ENCODE data around the gene MRPL14. TPM values are rescaled to one million over a fixed set of nuclear protein-coding genes. Genes with fewer than 3 reads are reported as not detected.
A peak's percentile ranks its signal among the peaks of the same experiment; 100 is the strongest.

MRPL14 gene
- total and polyA plus RNA-seq, 2 experiments from 2014 or later, result 62.6 to 191 TPM

DNA sequence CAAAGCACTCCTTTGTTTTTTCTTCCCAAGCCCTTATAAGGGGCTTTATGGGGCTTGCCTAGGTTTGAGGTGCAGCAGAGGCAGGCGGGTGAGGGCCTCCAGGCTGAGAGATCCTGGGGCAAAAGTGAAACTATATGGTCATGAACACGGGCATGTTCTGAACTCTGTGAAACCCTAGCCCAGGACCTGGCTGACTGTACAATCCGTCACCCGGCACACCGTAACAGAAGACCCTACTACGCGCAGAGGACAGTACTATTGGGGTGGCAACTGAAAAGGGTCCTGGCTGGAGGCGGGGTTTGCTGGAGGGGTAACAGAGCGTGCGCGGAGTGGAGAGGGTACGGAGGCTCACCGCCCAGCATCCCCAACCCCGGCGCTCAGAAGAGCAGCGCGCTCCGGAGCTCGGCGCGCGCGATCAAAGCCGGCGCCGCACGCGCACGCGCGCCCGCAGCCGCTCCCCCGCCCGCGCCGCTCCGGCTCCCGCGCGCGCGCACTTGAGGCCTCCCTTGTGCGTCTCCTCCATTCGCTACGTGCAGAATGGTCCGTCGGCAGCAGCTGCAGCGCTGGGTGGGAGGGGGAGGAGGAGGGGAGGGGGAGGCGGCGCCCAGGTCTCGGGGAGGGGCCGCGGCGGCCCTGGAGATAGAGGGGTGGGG is 54.2 kb downstream of the MRPL14 start:
- TF ChIP-seq, protein P1, sequence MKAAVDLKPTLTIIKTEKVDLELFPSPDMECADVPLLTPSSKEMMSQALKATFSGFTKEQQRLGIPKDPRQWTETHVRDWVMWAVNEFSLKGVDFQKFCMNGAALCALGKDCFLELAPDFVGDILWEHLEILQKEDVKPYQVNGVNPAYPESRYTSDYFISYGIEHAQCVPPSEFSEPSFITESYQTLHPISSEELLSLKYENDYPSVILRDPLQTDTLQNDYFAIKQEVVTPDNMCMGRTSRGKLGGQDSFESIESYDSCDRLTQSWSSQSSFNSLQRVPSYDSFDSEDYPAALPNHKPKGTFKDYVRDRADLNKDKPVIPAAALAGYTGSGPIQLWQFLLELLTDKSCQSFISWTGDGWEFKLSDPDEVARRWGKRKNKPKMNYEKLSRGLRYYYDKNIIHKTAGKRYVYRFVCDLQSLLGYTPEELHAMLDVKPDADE (IDR thresholded peaks at IDR 0.05), result no peak
- no peak for TF ChIP-seq STAT1 (IDR thresholded peaks at IDR 0.05; ENCODE audit: unreplicated experiment)
- TF ChIP-seq POLR2AphosphoS5 (IDR thresholded peaks at IDR 0.05; ENCODE audit: low read depth), result 0 out of 2 replicates have a peak, but pooled peaks have one; percentile 36
- no peak for TF ChIP-seq EZH2 (IDR thresholded peaks at IDR 0.05; ENCODE audit: low read depth, unreplicated experiment)
- H3K27ac Mint-ChIP-seq, result peak overlapping the region; percentile 76; the same call in 1 of the 2 replicates
- Histone ChIP-seq H3F3A (replicated peaks; ENCODE audit: low read depth) (peaks cover 13% of the 10 kb centered on the region; the same call in 1 of the 2 replicates), H3K36me3 (ENCODE audit: insufficient read depth) (no peaks in the 10 kb centered on the region), H3K4me2 (peak overlapping the region; percentile 97), H3K79me2 (replicated peaks; ENCODE audit: insufficient read depth) (no peaks in the 10 kb centered on the region), H3K27me3 (ENCODE audit: insufficient read depth) (peaks cover 6% of the 10 kb centered on the region), H2AFZ (peak overlapping the region; percentile 97), H3K4me3 (peak overlapping the region; percentile 73), H3K27ac (ENCODE audit: low read depth) (peak overlapping the region; percentile 81; the same call in 1 of the 2 replicates), H3K9me2 (ENCODE audit: insufficient read depth) (no peaks in the 10 kb centered on the region), H4K20me1 (replicated peaks; ENCODE audit: insufficient read depth) (no peaks in the 10 kb centered on the region), H3K4me1 (ENCODE audit: insufficient read depth) (peaks cover 27% of the 10 kb centered on the region)
- H3K4me3 Mint-ChIP-seq, result peak overlapping the region; percentile 87
- H3K36me3 Mint-ChIP-seq (ENCODE audit: low read depth), result no peaks in the 10 kb centered on the region
- peaks cover 25% of the 10 kb centered on the region for H3K4me1 Mint-ChIP-seq
- peaks cover 11% of the 10 kb centered on the region for H3K27me3 Mint-ChIP-seq (ENCODE audit: insufficient read depth, low read depth, poor library complexity)
- peak; percentile 43 for ATAC-seq
- DNase-seq (ENCODE audit: low spot score), result peak; percentile 95
- H3K9me3 Mint-ChIP-seq, result no peaks in the 10 kb centered on the region

DNA sequence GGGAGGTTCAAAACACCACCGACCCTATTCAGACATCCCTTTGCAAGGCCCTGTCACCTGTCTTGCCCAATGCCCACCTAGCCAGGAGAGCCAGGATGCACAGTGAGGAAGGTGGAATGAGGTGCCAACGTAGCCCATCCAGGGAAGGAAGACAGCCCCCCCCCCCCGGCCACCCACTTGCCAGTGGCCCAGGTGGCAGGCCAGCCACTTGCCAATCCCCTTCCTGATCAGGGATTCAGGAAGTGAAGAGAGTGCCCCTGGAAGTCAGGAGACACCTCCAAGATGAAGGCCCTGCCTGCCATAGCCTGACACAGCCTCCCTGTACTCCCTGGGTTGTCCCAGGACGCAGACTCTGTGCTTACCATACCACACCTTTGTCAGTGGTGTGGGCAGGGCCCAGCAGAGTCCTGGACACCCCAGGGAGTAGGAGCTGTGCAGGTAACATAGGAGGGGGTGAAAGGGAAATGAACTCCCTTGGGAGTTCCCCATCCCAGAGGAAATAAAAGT is 54.7 kb downstream of the MRPL14 start:
- H3K4me3 Mint-ChIP-seq, result peak overlapping the region; percentile 87
- no peaks in the 10 kb centered on the region for H4K20me1 ChIP-seq (replicated peaks; ENCODE audit: insufficient read depth)
- ATAC-seq (peak; percentile 1; the same call in 2 of the 3 replicates), DNase-seq (ENCODE audit: low spot score) (no peak)
- no peaks in the 10 kb centered on the region for H3K9me3 Mint-ChIP-seq
- H3K79me2 ChIP-seq (replicated peaks; ENCODE audit: insufficient read depth), result no peaks in the 10 kb centered on the region
- peak overlapping the region; percentile 73 for H3K4me3 ChIP-seq
- H3K4me1 ChIP-seq (ENCODE audit: insufficient read depth), result peaks cover 27% of the 10 kb centered on the region
- peaks cover 6% of the 10 kb centered on the region for H3K27me3 ChIP-seq (ENCODE audit: insufficient read depth)
- peaks cover 8% of the 10 kb centered on the region for H3K27me3 Mint-ChIP-seq (ENCODE audit: insufficient read depth, low read depth, poor library complexity)
- H3K27ac Mint-ChIP-seq, result no peak overlapping the region
- peak overlapping the region; percentile 97 for H2AFZ ChIP-seq
- H3K4me2 ChIP-seq, result peak overlapping the region; percentile 93
- H3K4me1 Mint-ChIP-seq, result peaks cover 23% of the 10 kb centered on the region
- H3K36me3 ChIP-seq (ENCODE audit: insufficient read depth), result no peaks in the 10 kb centered on the region
- peaks cover 13% of the 10 kb centered on the region; the same call in 1 of the 2 replicates for H3F3A ChIP-seq (replicated peaks; ENCODE audit: low read depth)
- H3K9me2 ChIP-seq (ENCODE audit: insufficient read depth), result no peaks in the 10 kb centered on the region
- no peak overlapping the region for H3K27ac ChIP-seq (ENCODE audit: low read depth)
- no peaks in the 10 kb centered on the region for H3K36me3 Mint-ChIP-seq (ENCODE audit: low read depth)
- TF ChIP-seq, protein P2, sequence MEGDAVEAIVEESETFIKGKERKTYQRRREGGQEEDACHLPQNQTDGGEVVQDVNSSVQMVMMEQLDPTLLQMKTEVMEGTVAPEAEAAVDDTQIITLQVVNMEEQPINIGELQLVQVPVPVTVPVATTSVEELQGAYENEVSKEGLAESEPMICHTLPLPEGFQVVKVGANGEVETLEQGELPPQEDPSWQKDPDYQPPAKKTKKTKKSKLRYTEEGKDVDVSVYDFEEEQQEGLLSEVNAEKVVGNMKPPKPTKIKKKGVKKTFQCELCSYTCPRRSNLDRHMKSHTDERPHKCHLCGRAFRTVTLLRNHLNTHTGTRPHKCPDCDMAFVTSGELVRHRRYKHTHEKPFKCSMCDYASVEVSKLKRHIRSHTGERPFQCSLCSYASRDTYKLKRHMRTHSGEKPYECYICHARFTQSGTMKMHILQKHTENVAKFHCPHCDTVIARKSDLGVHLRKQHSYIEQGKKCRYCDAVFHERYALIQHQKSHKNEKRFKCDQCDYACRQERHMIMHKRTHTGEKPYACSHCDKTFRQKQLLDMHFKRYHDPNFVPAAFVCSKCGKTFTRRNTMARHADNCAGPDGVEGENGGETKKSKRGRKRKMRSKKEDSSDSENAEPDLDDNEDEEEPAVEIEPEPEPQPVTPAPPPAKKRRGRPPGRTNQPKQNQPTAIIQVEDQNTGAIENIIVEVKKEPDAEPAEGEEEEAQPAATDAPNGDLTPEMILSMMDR (conservative IDR thresholded peaks at IDR 0.05; ENCODE audit: low read depth in 2 of 2), result no peak
- TF ChIP-seq EZH2 (IDR thresholded peaks at IDR 0.05; ENCODE audit: low read depth, unreplicated experiment) (no peak), ZNF114 (CRISPR knock-in tag; IDR thresholded peaks at IDR 0.05) (no peak), POLR2AphosphoS5 (IDR thresholded peaks at IDR 0.05; ENCODE audit: low read depth) (no peak), NANOG (IDR thresholded peaks at IDR 0.05; ENCODE audit: borderline replicate concordance) (no peak), JUNB (IDR thresholded peaks at IDR 0.05; ENCODE audit: unreplicated experiment) (no peak), EZH2phosphoT487 (IDR thresholded peaks at IDR 0.05; ENCODE audit: unreplicated experiment) (no peak)
- TF ChIP-seq, protein P1 (IDR thresholded peaks at IDR 0.05), result no peak
- TF ChIP-seq, protein P3, sequence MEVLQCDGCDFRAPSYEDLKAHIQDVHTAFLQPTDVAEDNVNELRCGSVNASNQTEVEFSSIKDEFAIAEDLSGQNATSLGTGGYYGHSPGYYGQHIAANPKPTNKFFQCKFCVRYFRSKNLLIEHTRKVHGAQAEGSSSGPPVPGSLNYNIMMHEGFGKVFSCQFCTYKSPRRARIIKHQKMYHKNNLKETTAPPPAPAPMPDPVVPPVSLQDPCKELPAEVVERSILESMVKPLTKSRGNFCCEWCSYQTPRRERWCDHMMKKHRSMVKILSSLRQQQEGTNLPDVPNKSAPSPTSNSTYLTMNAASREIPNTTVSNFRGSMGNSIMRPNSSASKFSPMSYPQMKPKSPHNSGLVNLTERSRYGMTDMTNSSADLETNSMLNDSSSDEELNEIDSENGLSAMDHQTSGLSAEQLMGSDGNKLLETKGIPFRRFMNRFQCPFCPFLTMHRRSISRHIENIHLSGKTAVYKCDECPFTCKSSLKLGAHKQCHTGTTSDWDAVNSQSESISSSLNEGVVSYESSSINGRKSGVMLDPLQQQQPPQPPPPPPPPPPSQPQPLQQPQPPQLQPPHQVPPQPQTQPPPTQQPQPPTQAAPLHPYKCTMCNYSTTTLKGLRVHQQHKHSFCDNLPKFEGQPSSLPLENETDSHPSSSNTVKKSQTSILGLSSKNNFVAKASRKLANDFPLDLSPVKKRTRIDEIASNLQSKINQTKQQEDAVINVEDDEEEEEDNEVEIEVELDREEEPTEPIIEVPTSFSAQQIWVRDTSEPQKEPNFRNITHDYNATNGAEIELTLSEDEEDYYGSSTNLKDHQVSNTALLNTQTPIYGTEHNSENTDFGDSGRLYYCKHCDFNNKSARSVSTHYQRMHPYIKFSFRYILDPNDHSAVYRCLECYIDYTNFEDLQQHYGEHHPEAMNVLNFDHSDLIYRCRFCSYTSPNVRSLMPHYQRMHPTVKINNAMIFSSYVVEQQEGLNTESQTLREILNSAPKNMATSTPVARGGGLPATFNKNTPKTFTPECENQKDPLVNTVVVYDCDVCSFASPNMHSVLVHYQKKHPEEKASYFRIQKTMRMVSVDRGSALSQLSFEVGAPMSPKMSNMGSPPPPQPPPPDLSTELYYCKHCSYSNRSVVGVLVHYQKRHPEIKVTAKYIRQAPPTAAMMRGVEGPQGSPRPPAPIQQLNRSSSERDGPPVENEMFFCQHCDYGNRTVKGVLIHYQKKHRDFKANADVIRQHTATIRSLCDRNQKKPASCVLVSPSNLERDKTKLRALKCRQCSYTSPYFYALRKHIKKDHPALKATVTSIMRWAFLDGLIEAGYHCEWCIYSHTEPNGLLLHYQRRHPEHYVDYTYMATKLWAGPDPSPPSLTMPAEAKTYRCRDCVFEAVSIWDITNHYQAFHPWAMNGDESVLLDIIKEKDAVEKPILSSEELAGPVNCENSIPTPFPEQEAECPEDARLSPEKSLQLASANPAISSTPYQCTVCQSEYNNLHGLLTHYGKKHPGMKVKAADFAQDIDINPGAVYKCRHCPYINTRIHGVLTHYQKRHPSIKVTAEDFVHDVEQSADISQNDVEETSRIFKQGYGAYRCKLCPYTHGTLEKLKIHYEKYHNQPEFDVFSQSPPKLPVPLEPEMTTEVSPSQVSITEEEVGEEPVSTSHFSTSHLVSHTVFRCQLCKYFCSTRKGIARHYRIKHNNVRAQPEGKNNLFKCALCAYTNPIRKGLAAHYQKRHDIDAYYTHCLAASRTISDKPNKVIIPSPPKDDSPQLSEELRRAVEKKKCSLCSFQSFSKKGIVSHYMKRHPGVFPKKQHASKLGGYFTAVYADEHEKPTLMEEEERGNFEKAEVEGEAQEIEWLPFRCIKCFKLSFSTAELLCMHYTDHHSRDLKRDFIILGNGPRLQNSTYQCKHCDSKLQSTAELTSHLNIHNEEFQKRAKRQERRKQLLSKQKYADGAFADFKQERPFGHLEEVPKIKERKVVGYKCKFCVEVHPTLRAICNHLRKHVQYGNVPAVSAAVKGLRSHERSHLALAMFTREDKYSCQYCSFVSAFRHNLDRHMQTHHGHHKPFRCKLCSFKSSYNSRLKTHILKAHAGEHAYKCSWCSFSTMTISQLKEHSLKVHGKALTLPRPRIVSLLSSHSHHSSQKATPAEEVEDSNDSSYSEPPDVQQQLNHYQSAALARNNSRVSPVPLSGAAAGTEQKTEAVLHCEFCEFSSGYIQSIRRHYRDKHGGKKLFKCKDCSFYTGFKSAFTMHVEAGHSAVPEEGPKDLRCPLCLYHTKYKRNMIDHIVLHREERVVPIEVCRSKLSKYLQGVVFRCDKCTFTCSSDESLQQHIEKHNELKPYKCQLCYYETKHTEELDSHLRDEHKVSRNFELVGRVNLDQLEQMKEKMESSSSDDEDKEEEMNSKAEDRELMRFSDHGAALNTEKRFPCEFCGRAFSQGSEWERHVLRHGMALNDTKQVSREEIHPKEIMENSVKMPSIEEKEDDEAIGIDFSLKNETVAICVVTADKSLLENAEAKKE (CRISPR knock-in tag; IDR thresholded peaks at IDR 0.05), result no peak

Data from GM23338 (cell line).